H1 (cell line): ENCODE results near the gene NRL. TPM values are rescaled to one million over a fixed set of nuclear protein-coding genes. Genes with fewer than 3 reads are reported as not detected.

Experiments used
- CTCF ChIA-PET: fragments of 300-600 bp; sonication (Branson Sonifier 250); formaldehyde crosslinking; loops from one replicate; lab custom pipeline; 2021; ENCODE audit not compliant: partially characterized antibody; lab: Charles Lee
- POLR2A ChIA-PET: fragments of 300-600 bp; sonication (Branson Sonifier 250); formaldehyde crosslinking; loops from one replicate; lab custom pipeline; 2021; ENCODE audit warnings: inconsistent platforms; ENCODE audit not compliant: partially characterized antibody; lab: Charles Lee
- DNase-seq, 2 experiments: peaks; one replicate each; pipeline versions ENCODE4 v3.0.0 to v3.0.0-alpha.2; 2010 to 2022; ENCODE audit warnings: low spot score in 2 of 2, low read depth in 1 of 2, mixed read lengths in 1 of 2
- FAIRE-seq: peaks from 2 replicates; lab custom pipeline; 2011; peaks lifted over from hg19 to GRCh38; lab: Jason Lieb, UNC
- H2AFZ ChIP-seq: 2 replicates; pipeline ENCODE4 v1.8.1; 2012; ENCODE audit warnings: low read length, inconsistent platforms
- H2AK5ac ChIP-seq: 2 replicates; pipeline ENCODE4 v1.6.1; 2013; ENCODE audit warnings: low read depth, low read length
- H2BK120ac ChIP-seq: replicated peaks from 2 replicates; pipeline ENCODE3; 2013; ENCODE audit warnings: low read depth, low read length, inconsistent platforms
- H2BK12ac ChIP-seq: 2 replicates; pipeline ENCODE4 v1.6.1; 2013; ENCODE audit warnings: low read depth, low read length
- H2BK15ac ChIP-seq: 2 replicates; pipeline ENCODE4 v1.6.1; 2013; ENCODE audit warnings: low read length
- H2BK20ac ChIP-seq: 2 replicates; pipeline ENCODE4 v1.6.1; 2013; ENCODE audit warnings: low read length
- H2BK5ac ChIP-seq: 2 replicates; pipeline ENCODE4 v1.6.1; 2013; ENCODE audit warnings: low read depth, low read length
- H3K14ac ChIP-seq: 2 replicates; pipeline ENCODE4 v1.6.1; 2013; ENCODE audit warnings: inconsistent platforms; ENCODE audit not compliant: insufficient read length
- H3K18ac ChIP-seq: 2 replicates; pipeline ENCODE4 v1.6.1; 2013; ENCODE audit warnings: low read length; ENCODE audit errors: extremely low read depth
- H3K23ac ChIP-seq: 2 replicates; pipeline ENCODE4 v1.6.1; 2013; ENCODE audit warnings: inconsistent platforms; ENCODE audit not compliant: insufficient read length
- H3K23me2 ChIP-seq: 2 replicates; pipeline ENCODE4 v1.6.1; 2013; ENCODE audit warnings: low read depth, low read length
- H3K27ac ChIP-seq: 2 replicates; pipeline ENCODE4 v1.6.1; 2011; ENCODE audit warnings: low read depth, low read length, inconsistent platforms
- H3K27me3 ChIP-seq, 4 experiments: replicated peaks in 1 of 4; 1 replicate in 1 of 4; 2 replicates in 3 of 4; pipeline versions ENCODE4 v1.6.1 to v1.8.1; 2011 to 2013; ENCODE audit warnings: low read length in 3 of 4, mild to moderate bottlenecking in 3 of 4, inconsistent platforms in 2 of 4, mixed read lengths in 2 of 4, moderate library complexity in 1 of 4; ENCODE audit not compliant: control insufficient read depth in 3 of 4, insufficient read depth in 3 of 4; ENCODE audit errors: extremely low read depth in 1 of 4
- H3K36me3 ChIP-seq, 4 experiments: 2 replicates each; pipeline versions ENCODE4 v1.6.1 to v1.8.1; 2011 to 2013; ENCODE audit warnings: mild to moderate bottlenecking in 4 of 4, low read length in 3 of 4, moderate library complexity in 2 of 4, control low read depth in 1 of 4, inconsistent platforms in 1 of 4; ENCODE audit not compliant: insufficient read depth in 4 of 4, control insufficient read depth in 2 of 4
- H3K4ac ChIP-seq: replicated peaks from 2 replicates; pipeline ENCODE3; 2013; ENCODE audit warnings: low read length, low read depth, mixed read lengths, inconsistent platforms; ENCODE audit not compliant: insufficient read length
- H3K4me1 ChIP-seq, 4 experiments: replicated peaks in 1 of 4; 1 replicate in 1 of 4; 2 replicates in 3 of 4; pipeline versions ENCODE4 v1.6.1 to v1.8.1; 2011 to 2013; ENCODE audit warnings: low read length in 3 of 4, inconsistent platforms in 2 of 4, mixed read lengths in 1 of 4; ENCODE audit not compliant: insufficient read depth in 4 of 4, control insufficient read depth in 3 of 4
- H3K4me2 ChIP-seq, 2 experiments: 2 replicates each; pipeline versions ENCODE4 v1.6.1 to v1.8.1; 2011 to 2013; ENCODE audit warnings: low read depth in 2 of 2, low read length in 2 of 2, control low read depth in 1 of 2, inconsistent platforms in 1 of 2, mild to moderate bottlenecking in 1 of 2; ENCODE audit not compliant: insufficient read depth in 1 of 2
- H3K4me3 ChIP-seq, 4 experiments: fragments of 200-600, 300-600 bp in 1 of 4; sonication (generic), shearing (Covaris generic), sonication (Bioruptor Twin) in 1 of 4; 2 replicates each; pipeline versions ENCODE4 v1.5.1 to v1.8.1; 2011 to 2016; ENCODE audit warnings: low read length in 4 of 4, low read depth in 3 of 4, control low read depth in 2 of 4, inconsistent platforms in 2 of 4, mild to moderate bottlenecking in 2 of 4, mixed read lengths in 1 of 4, moderate library complexity in 1 of 4; ENCODE audit not compliant: insufficient read depth in 2 of 4; ENCODE audit errors: extremely low read depth in 1 of 4
- H3K56ac ChIP-seq: replicated peaks from 2 replicates; pipeline ENCODE3; 2013; ENCODE audit warnings: low read depth, mild to moderate bottlenecking, mixed read lengths, low read length, inconsistent platforms; ENCODE audit not compliant: insufficient read length
- H3K79me1 ChIP-seq: 2 replicates; pipeline ENCODE4 v1.6.1; 2013; ENCODE audit warnings: low read depth, low read length, control low read depth
- H3K79me2 ChIP-seq, 2 experiments: 2 replicates each; pipeline versions ENCODE4 v1.6.1 to v1.8.1; 2012 to 2013; ENCODE audit warnings: low read length in 2 of 2, mild to moderate bottlenecking in 2 of 2, inconsistent platforms in 1 of 2; ENCODE audit not compliant: insufficient read depth in 2 of 2, control insufficient read depth in 1 of 2
- H3K9ac ChIP-seq, 4 experiments: replicated peaks in 1 of 4; 1 replicate in 1 of 4; 2 replicates in 3 of 4; pipeline versions ENCODE4 v1.6.1 to v1.8.1; 2011 to 2013; ENCODE audit warnings: low read depth in 3 of 4, low read length in 3 of 4, control low read depth in 2 of 4, mild to moderate bottlenecking in 2 of 4, moderate library complexity in 2 of 4, inconsistent platforms in 1 of 4; ENCODE audit errors: extremely low read depth in 1 of 4
- H3K9me3 ChIP-seq, 2 experiments: 2 replicates each; pipeline versions ENCODE4 v1.6.1 to v1.8.1; 2012 to 2013; ENCODE audit warnings: mild to moderate bottlenecking in 2 of 2, moderate library complexity in 2 of 2, control low read depth in 1 of 2, inconsistent platforms in 1 of 2, low read depth in 1 of 2, low read length in 1 of 2, mixed read lengths in 1 of 2; ENCODE audit not compliant: insufficient read depth in 2 of 2
- H4K20me1 ChIP-seq, 2 experiments: replicated peaks in 1 of 2; 2 replicates each; pipeline versions ENCODE3 to v1.8.1; 2011 to 2013; ENCODE audit warnings: inconsistent platforms in 2 of 2, low read length in 2 of 2, mild to moderate bottlenecking in 1 of 2; ENCODE audit not compliant: insufficient read depth in 2 of 2, control insufficient read depth in 1 of 2
- H4K5ac ChIP-seq: 2 replicates; pipeline ENCODE4 v1.6.1; 2013; ENCODE audit warnings: low read length, low read depth, mixed read lengths, inconsistent platforms; ENCODE audit not compliant: insufficient read length
- H4K8ac ChIP-seq: 2 replicates; pipeline ENCODE4 v1.8.0; 2013; ENCODE audit warnings: mild to moderate bottlenecking, moderate library complexity, low read length, inconsistent platforms; ENCODE audit not compliant: insufficient read depth; ENCODE audit errors: extremely low read depth
- H4K91ac ChIP-seq: replicated peaks from 2 replicates; pipeline ENCODE3; 2013; ENCODE audit warnings: low read length, mixed read lengths, inconsistent platforms; ENCODE audit not compliant: insufficient read length
- CBX8 ChIP-seq: fragments of 300-800, 300-1000 bp; sonication (generic); IDR thresholded peaks from 2 replicates; pipeline ENCODE4 v1.7.1; 2016; ENCODE audit warnings: low read depth, low read length, borderline replicate concordance
- EP300 ChIP-seq, 2 experiments: IDR thresholded peaks; 1 replicate in 1 of 2; 2 replicates in 1 of 2; pipeline ENCODE4 v1.6.1; 2011 to 2012; ENCODE audit warnings: low read depth in 2 of 2, low read length in 2 of 2, mild to moderate bottlenecking in 2 of 2, borderline replicate concordance in 1 of 2, inconsistent platforms in 1 of 2, moderate library complexity in 1 of 2
- GABPA ChIP-seq: IDR thresholded peaks from 2 replicates; pipeline ENCODE4 v1.6.1; 2011; ENCODE audit warnings: mild to moderate bottlenecking, low read length, moderate library complexity, borderline replicate concordance; ENCODE audit not compliant: insufficient read depth
- RBBP5 ChIP-seq: IDR thresholded peaks from 2 replicates; pipeline ENCODE4 v1.7.1; 2012; ENCODE audit warnings: low read depth, mild to moderate bottlenecking, inconsistent platforms, low read length, moderate library complexity, borderline replicate concordance
- RFX5 ChIP-seq: IDR thresholded peaks from 2 replicates; pipeline ENCODE4 v1.6.1; 2011; ENCODE audit warnings: low read depth, low read length, improper control_type of control experiment, borderline replicate concordance
- SP4 ChIP-seq: IDR thresholded peaks from 2 replicates; pipeline ENCODE4 v1.6.1; 2012; ENCODE audit warnings: low read length, inconsistent platforms
- WGBS, 2 experiments: shearing (Covaris generic) in 1 of 2; methylation state at CpG; one replicate each; pipeline versions ENCODE4 v1.1.6 to v1.1.7; 2013 to 2015; ENCODE audit warnings: low lambda C conversion rate in 2 of 2, mixed read lengths in 2 of 2, inconsistent platforms in 1 of 2, low coverage in 1 of 2, missing lambda C conversion rate in 1 of 2; ENCODE audit not compliant: insufficient replicate concordance in 2 of 2, insufficient coverage in 1 of 2, insufficient read length in 1 of 2; ENCODE audit errors: extremely low coverage in 1 of 2, missing lambda C conversion rate in 1 of 2; 5-methylcytosine and 5-hydroxymethylcytosine counted together
- polyA plus RNA-seq, 7 experiments: library from polyadenylated mRNA; depleted of rRNA in 3 of 7; stranded (reverse) in 5 of 7; unstranded in 2 of 7; fragments of >200 nt in 5 of 7; fragments of 200-250 nt in 2 of 7; gene quantifications; 1 replicate in 5 of 7; 2 replicates in 1 of 7; 4 replicates in 1 of 7; pipeline versions ENCODE4 v1.2.1 to v1.2.3, GENCODE V29; 2011 to 2013; ENCODE audit warnings: missing spikeins in 2 of 7, mixed read lengths in 2 of 7
- total RNA-seq: library from RNA; stranded (reverse); fragmentation: NEBNext Ultra II Directional; extraction: Animal tissue kit (Norgen Biotek cat#: 25700); gene quantifications from 2 replicates; pipeline ENCODE4 v1.2.1, GENCODE V29; 2021

Gene NRL
- total and polyA plus RNA-seq, 2 of the 8 experiments (the other 6 are each of a cell fraction or from before 2014, with no cell fraction given), result 1.1 to 2.2 TPM

- no peaks in the 10 kb centered on the region for H3K79me1 ChIP-seq
- FAIRE-seq (no peak), DNase-seq (no peak)
- H2AFZ ChIP-seq, result no peak overlapping the region
- no peak overlapping the region for H2BK15ac ChIP-seq
- no peaks in the 10 kb centered on the region for H3K9me3 ChIP-seq
- no peaks in the 10 kb centered on the region for H3K79me2 ChIP-seq
- H4K20me1 ChIP-seq, result no peaks in the 10 kb centered on the region
- H3K27ac ChIP-seq, result no peak overlapping the region
- H2BK20ac ChIP-seq, result no peak overlapping the region
- no peaks in the 10 kb centered on the region for H3K36me3 ChIP-seq
- H3K23ac ChIP-seq, result no peak overlapping the region
- ChIA-PET CTCF (interaction anchor here (0.6 to 0.9 kb wide), 3 partner anchors 14 to 175 kb away, joined by 3 to 5 read pairs (median 3); no protein-coding TSS in a partner anchor), POLR2A (interaction anchor here (0.9 to 11.1 kb wide), 8 partner anchors 7 to 108 kb away, joined by 3 to 96 read pairs (median 3); partner anchors contain the start of genes DCAF11, EMC9, NRL and PCK2)
- no peak overlapping the region for H3K14ac ChIP-seq
- H4K91ac ChIP-seq, result no peak overlapping the region
- H2BK120ac ChIP-seq, result no peak overlapping the region
- H3K4ac ChIP-seq, result no peak overlapping the region
- H3K9ac ChIP-seq, result no peak overlapping the region
- H2AK5ac ChIP-seq, result no peak overlapping the region
- H3K56ac ChIP-seq, result no peak overlapping the region
- H3K4me1 ChIP-seq, result no peaks in the 10 kb centered on the region
- no peak overlapping the region for H3K4me3 ChIP-seq
- H4K8ac ChIP-seq, result no peak overlapping the region
- H3K27me3 ChIP-seq, result no peaks in the 10 kb centered on the region
- H2BK12ac ChIP-seq, result no peak overlapping the region
- H3K23me2 ChIP-seq, result no peaks in the 10 kb centered on the region
- no peak overlapping the region for H4K5ac ChIP-seq
- no peak overlapping the region for H3K18ac ChIP-seq
- 91% methylated on average over 8 of the region's 8 CpGs; no CpG with 5 or more reads in 1 of the 2 experiments for WGBS, 2 experiments
- no peak overlapping the region for H2BK5ac ChIP-seq
- H3K4me2 ChIP-seq, result no peak overlapping the region
- TF ChIP-seq EP300 (IDR thresholded peaks at IDR 0.05; ENCODE audit: borderline replicate concordance in 1 of 2, low read depth in 2 of 2, low read length in 2 of 2) (no peak), RFX5 (no peak), CBX8 (no peak), GABPA (no peak), RBBP5 (no peak), SP4 (no peak)
Observed at GRCh38 chr14:24129410-24129998, 14.8 kb upstream of the NRL start.
